ENCODE results near the gene CEBPE. TPM values are rescaled to one million over a fixed set of nuclear protein-coding genes. Genes with fewer than 3 reads are reported as not detected.

CEBPE gene
- total RNA-seq, 1 experiment from 2014 or later, result not detected

DNA sequence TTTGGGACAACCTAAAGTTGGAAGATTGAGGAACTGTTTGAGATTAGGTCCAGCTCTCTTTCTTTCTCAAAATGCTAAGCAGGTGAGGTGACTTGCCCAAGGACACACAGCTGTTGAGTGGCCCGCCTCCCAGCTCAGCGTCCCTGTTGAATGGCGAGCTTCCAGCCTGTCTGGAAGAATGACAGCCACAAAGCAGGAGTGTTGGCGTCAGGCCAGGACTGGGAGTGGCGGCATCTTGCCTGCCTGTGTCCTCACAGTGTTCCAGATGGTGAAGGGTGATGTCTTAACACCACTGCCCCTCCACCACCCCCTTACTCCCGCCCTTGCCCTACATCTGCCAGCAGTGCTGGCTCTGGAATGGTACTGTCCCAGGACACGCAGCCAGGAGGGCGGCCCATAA lies 4.4 kb upstream of the CEBPE start:
- CTCF ChIA-PET, result interaction anchor here (0.6 to 20.7 kb wide), 9 partner anchors 13 to 680 kb away, joined by 3 to 766 read pairs (median 4); partner anchors contain the start of genes BCL2L2 and SLC7A8
- DNase-seq (ENCODE audit: unreplicated experiment), result peak; percentile 84
- POLR2A ChIA-PET, result interaction anchor here (0.6 to 3.4 kb wide), 11 partner anchors 8 to 183 kb away, joined by 3 to 30 read pairs (median 5); partner anchors contain the start of genes ACIN1, BCL2L2 and C14orf119
- Mint-ChIP-seq H3K4me3 (ENCODE audit: unreplicated experiment) (no peak overlapping the region), H3K27me3 (ENCODE audit: insufficient read depth, unreplicated experiment) (no peaks in the 10 kb centered on the region), H3K27ac (ENCODE audit: low read depth, unreplicated experiment) (peak overlapping the region; percentile 13), H3K9me3 (ENCODE audit: unreplicated experiment) (no peaks in the 10 kb centered on the region), H3K4me1 (ENCODE audit: insufficient read depth, unreplicated experiment) (peaks cover 21% of the 10 kb centered on the region), H3K36me3 (ENCODE audit: insufficient read depth, unreplicated experiment) (no peaks in the 10 kb centered on the region)
- no TSS peak for BruUV-seq (replicated peaks)
- intact Hi-C loops (cut with micrococcal nuclease), result no loop called here
- TF ChIP-seq CTCF (IDR thresholded peaks at IDR 0.05; ENCODE audit: unreplicated experiment), result no peak

- intact Hi-C loops (cut with micrococcal nuclease), result no loop called here
- POLR2A ChIA-PET, result interaction anchor here (0.7 to 4.9 kb wide), 5 partner anchors 23 to 65 kb away, joined by 4 to 78 read pairs (median 5); partner anchors contain the start of genes ACIN1, C14orf119 and SLC7A8
- DNase-seq (ENCODE audit: unreplicated experiment), result no peak
- TF ChIP-seq CTCF (IDR thresholded peaks at IDR 0.05; ENCODE audit: unreplicated experiment), result no peak
- BruUV-seq (replicated peaks), result no TSS peak
- H3K27ac Mint-ChIP-seq (ENCODE audit: low read depth, unreplicated experiment), result no peak overlapping the region
- no peak overlapping the region for H3K4me3 Mint-ChIP-seq (ENCODE audit: unreplicated experiment)
- no peaks in the 10 kb centered on the region for H3K36me3 Mint-ChIP-seq (ENCODE audit: insufficient read depth, unreplicated experiment)
- peaks cover 21% of the 10 kb centered on the region for H3K4me1 Mint-ChIP-seq (ENCODE audit: insufficient read depth, unreplicated experiment)
- no peaks in the 10 kb centered on the region for H3K27me3 Mint-ChIP-seq (ENCODE audit: insufficient read depth, unreplicated experiment)
- CTCF ChIA-PET, result interaction anchor here (0.6 to 20.7 kb wide), 31 partner anchors 8 to 200 kb away, joined by 3 to 766 read pairs (median 6); partner anchors contain the start of gene SLC7A8
- H3K9me3 Mint-ChIP-seq (ENCODE audit: unreplicated experiment), result no peaks in the 10 kb centered on the region
These were observed 3.0 kb upstream of the CEBPE start for GRCh38 chr14:23122086-23122485.

DNA sequence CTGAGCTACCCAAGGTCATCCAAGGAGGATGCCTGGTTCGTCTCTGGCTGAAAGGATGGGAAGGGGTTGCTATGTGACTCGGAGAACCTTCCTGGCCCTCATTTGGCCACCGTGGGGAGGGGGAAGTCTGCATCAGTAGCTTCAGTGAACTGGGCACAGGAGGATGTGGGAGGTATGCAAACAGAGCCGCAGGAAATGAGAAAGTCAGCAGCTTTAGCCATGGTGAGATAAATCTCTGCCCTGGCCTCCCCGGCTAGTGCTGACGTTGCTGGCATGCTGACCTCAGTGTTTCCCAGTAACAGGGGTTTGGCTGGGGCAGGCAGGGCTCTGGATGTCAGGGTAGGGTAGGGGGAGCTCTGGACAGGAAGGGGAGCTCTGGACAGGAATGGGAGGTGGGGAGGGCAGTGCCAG lies 2.3 kb upstream of the CEBPE start:
- no TSS peak for BruUV-seq (replicated peaks)
- H3K36me3 Mint-ChIP-seq (ENCODE audit: insufficient read depth, unreplicated experiment), result no peaks in the 10 kb centered on the region
- peaks cover 21% of the 10 kb centered on the region for H3K4me1 Mint-ChIP-seq (ENCODE audit: insufficient read depth, unreplicated experiment)
- no peaks in the 10 kb centered on the region for H3K27me3 Mint-ChIP-seq (ENCODE audit: insufficient read depth, unreplicated experiment)
- POLR2A ChIA-PET, result interaction anchor here (0.7 to 4.9 kb wide), 15 partner anchors 10 to 181 kb away, joined by 3 to 78 read pairs (median 5); partner anchors contain the start of genes ACIN1, C14orf119, HOMEZ and SLC7A8
- TF ChIP-seq CTCF (IDR thresholded peaks at IDR 0.05; ENCODE audit: unreplicated experiment), result no peak
- no peak overlapping the region for H3K27ac Mint-ChIP-seq (ENCODE audit: low read depth, unreplicated experiment)
- CTCF ChIA-PET, result interaction anchor here (0.6 to 20.7 kb wide), 46 partner anchors 9 to 700 kb away, joined by 3 to 766 read pairs (median 6); partner anchors contain the start of genes ACIN1, C14orf119, PPP1R3E and SLC7A8
- DNase-seq (ENCODE audit: unreplicated experiment), result no peak
- H3K4me3 Mint-ChIP-seq (ENCODE audit: unreplicated experiment), result no peak overlapping the region
- intact Hi-C loops (cut with micrococcal nuclease), result loop anchor here (2.0 kb wide), 1 partner anchor 33 kb away; no protein-coding TSS in a partner anchor
- H3K9me3 Mint-ChIP-seq (ENCODE audit: unreplicated experiment), result no peaks in the 10 kb centered on the region

DNA sequence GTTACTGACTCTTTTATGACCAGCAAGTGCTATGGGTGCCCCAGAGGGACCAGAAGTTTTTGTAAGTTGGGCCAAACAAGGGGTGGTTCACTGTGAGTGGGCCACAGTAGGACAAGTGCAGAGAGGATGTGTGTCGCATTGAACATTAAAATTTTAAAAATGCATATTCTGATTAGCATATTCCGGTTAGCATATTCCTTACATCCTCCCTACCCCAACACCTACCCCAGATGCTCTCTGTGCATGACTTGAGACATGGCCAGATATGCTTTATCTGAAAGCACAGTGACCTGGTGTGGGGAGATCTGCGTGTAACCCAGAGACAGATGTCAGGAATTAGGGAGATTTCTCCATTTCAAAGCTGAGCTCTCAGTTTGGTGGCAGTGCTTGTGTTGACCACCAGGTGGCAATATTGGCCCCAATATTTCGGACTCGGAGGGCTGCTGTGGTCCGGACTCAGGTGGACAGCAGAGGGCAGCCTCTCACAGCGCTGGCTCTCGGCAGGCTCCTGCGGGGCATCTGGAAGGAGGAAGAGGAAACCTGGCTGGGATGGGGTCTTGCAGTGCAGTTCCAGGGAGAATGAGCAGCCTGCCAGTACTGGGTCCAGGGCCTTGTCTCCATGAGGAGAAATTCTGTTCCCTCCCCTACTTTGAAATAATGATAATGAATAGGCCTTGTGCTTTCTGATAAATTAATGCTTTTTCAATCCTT lies 1.6 kb upstream of the CEBPE start:
- TF ChIP-seq CTCF (IDR thresholded peaks at IDR 0.05; ENCODE audit: unreplicated experiment), result peak; percentile 100
- ChIA-PET POLR2A (interaction anchor here (0.7 to 4.9 kb wide), 15 partner anchors 10 to 181 kb away, joined by 3 to 78 read pairs (median 4); partner anchors contain the start of genes ACIN1, C14orf119, HOMEZ and RNF212B), CTCF (interaction anchor here (0.6 to 20.7 kb wide), 55 partner anchors 8 to 1895 kb away, joined by 3 to 766 read pairs (median 6); partner anchors contain the start of genes ACIN1, C14orf119, PPP1R3E and SLC7A8)
- BruUV-seq (replicated peaks), result no TSS peak
- Mint-ChIP-seq H3K27ac (ENCODE audit: low read depth, unreplicated experiment) (no peak overlapping the region), H3K36me3 (ENCODE audit: insufficient read depth, unreplicated experiment) (no peaks in the 10 kb centered on the region), H3K27me3 (ENCODE audit: insufficient read depth, unreplicated experiment) (no peaks in the 10 kb centered on the region), H3K4me3 (ENCODE audit: unreplicated experiment) (no peak overlapping the region), H3K4me1 (ENCODE audit: insufficient read depth, unreplicated experiment) (peaks cover 21% of the 10 kb centered on the region), H3K9me3 (ENCODE audit: unreplicated experiment) (no peaks in the 10 kb centered on the region)
- DNase-seq (ENCODE audit: unreplicated experiment), result peak; percentile 83
- intact Hi-C loops (cut with micrococcal nuclease), result loop anchor here (1.0 to 2.0 kb wide), 3 partner anchors 34 to 179 kb away; no protein-coding TSS in a partner anchor
